Central memory CD8-positive, alpha-beta T cell (primary cell): ENCODE results near the gene AP1G1.
"Not testable (repeated sequence)": the region's sequence is repeated elsewhere in the genome, so short reads cannot be mapped to it uniquely, and the experiment has no call there.

Source experiments
- ATAC-seq: fragments of 150-1000 bp; cut with Tn5 transposase; replicated peaks from 2 replicates; pipeline ENCODE4 v1.10.0; 2022; ENCODE audit warnings: mild to moderate bottlenecking, moderate FRiP score, moderate number of reproducible peaks; ENCODE audit not compliant: poor library complexity, severe bottlenecking; ENCODE audit errors: extremely low read depth
- DNase-seq, 2 donors: peaks; one replicate each; pipeline ENCODE4 v3.0.0; 2021; ENCODE audit warnings: low spot score in 2 of 2
- H3K27ac Mint-ChIP-seq: one replicate; pipeline ENCODE4 v1.8.0; 2022; ENCODE audit warnings: low read depth, mild to moderate bottlenecking, moderate library complexity, mixed read lengths
- H3K27me3 Mint-ChIP-seq: one replicate; pipeline ENCODE4 v1.8.0; 2022; ENCODE audit warnings: mixed read lengths
- H3K36me3 Mint-ChIP-seq: one replicate; pipeline ENCODE4 v1.8.0; 2022; ENCODE audit warnings: mild to moderate bottlenecking, moderate library complexity, mixed read lengths; ENCODE audit not compliant: insufficient read depth
- H3K4me1 Mint-ChIP-seq: one replicate; pipeline ENCODE4 v1.8.0; 2022; ENCODE audit warnings: mixed read lengths
- H3K4me3 Mint-ChIP-seq: one replicate; pipeline ENCODE4 v1.8.0; 2022; ENCODE audit warnings: mild to moderate bottlenecking, moderate library complexity, mixed read lengths
- H3K9me3 Mint-ChIP-seq: one replicate; pipeline ENCODE4 v1.8.0; 2022; ENCODE audit warnings: mixed read lengths

Gene AP1G1

DNA sequence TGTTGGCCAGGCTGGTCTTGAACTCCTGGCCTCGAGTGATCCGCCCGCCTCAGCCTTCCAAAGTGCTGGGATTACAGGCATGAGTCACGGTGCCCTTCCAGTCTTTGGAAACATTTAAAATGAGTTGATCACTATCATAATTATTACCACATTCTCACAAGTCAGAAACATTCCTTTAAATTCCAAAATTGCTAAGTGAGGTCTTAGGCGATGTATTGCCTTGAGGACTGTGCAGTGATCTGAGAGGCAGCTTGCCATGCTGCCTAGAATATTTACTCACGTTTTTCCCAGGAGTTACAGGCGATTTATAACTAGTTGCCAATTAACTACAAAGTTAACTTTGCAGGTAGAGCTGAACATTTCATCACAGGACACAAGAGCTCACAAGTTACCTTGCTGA is 31.4 kb upstream of the AP1G1 start:
- H3K9me3 Mint-ChIP-seq, result no peaks in the 10 kb centered on the region
- no peak overlapping the region for H3K27ac Mint-ChIP-seq
- no peak overlapping the region for H3K4me3 Mint-ChIP-seq
- DNase-seq (no peak), ATAC-seq (no peak)
- H3K4me1 Mint-ChIP-seq, result peaks cover 7% of the 10 kb centered on the region
- H3K36me3 Mint-ChIP-seq, result no peaks in the 10 kb centered on the region
- H3K27me3 Mint-ChIP-seq, result no peaks in the 10 kb centered on the region

DNA sequence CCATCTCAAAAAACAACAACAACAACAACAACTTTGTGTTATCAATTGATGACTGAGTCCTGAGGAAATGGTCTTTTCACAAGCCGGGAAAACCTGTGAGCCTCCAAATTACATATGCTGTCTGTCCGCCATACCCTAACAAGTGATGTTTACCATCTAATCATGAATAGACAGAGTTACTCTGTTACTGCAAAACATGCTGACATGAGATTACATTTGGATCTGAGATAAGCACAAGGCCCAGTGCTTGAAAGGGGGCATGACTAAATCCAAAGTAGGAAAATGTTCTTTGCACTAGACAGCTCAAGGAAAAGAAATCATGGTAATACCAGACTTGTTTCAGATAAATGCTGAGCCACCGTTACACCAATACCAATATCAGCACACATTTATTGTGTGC is 28.5 kb upstream of the AP1G1 start:
- no peak overlapping the region for H3K27ac Mint-ChIP-seq
- no peak for ATAC-seq
- no peaks in the 10 kb centered on the region for H3K36me3 Mint-ChIP-seq
- H3K4me1 Mint-ChIP-seq, result peaks cover under 1% of the 10 kb centered on the region
- no peaks in the 10 kb centered on the region for H3K9me3 Mint-ChIP-seq
- H3K27me3 Mint-ChIP-seq, result no peaks in the 10 kb centered on the region
- no peak for DNase-seq
- no peak overlapping the region for H3K4me3 Mint-ChIP-seq

DNA sequence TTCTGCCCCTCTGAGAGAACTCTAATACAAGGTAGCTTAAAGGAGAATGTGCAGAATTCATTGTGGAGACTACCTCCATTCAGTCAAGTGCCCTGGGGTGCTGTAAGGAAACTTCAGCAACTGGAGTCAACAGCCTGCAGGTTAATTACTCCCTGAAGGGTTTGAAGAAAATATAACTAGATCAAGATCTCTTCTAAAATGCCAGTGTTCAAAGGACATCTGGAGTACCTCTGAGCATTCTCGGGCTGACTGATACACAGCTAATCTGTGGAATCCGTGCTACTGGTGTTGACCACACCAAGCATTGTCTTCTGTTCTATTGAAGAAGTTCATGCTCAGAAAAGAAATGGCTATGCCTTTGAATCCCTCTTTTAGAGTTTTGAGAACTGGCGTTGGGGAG is 25.7 kb upstream of the AP1G1 start:
- ATAC-seq, result no peak
- H3K4me1 Mint-ChIP-seq, result no peaks in the 10 kb centered on the region
- no peak overlapping the region for H3K4me3 Mint-ChIP-seq
- H3K27me3 Mint-ChIP-seq, result no peaks in the 10 kb centered on the region
- no peaks in the 10 kb centered on the region for H3K36me3 Mint-ChIP-seq
- no peak overlapping the region for H3K27ac Mint-ChIP-seq
- no peaks in the 10 kb centered on the region for H3K9me3 Mint-ChIP-seq
- no peak for DNase-seq

DNA sequence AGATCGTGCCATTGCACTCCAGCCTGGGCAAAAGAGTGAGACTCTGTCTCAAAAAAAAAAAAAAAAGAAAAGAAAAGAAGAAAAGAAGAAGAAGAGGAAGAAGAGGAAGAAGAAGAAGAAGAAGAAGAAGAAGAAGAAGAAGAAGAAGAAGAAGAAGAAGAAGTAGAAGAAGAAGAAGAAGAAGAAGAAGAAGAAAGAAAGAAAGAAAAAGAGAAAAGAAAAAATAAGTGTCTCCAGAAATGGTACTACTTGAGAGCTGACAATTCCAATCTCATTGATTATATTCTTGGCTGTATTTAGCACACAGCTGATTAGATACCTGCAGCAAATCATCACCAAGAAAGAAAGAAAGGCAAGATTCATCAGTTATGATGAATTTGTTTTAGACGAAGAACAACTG is 23.5 kb upstream of the AP1G1 start:
- not testable (repeated sequence) for H3K4me1 Mint-ChIP-seq, DNase-seq, H3K9me3 Mint-ChIP-seq, H3K4me3 Mint-ChIP-seq, H3K27me3 Mint-ChIP-seq, ATAC-seq, H3K36me3 Mint-ChIP-seq
- H3K27ac Mint-ChIP-seq, result peak overlapping the region; percentile 74

DNA sequence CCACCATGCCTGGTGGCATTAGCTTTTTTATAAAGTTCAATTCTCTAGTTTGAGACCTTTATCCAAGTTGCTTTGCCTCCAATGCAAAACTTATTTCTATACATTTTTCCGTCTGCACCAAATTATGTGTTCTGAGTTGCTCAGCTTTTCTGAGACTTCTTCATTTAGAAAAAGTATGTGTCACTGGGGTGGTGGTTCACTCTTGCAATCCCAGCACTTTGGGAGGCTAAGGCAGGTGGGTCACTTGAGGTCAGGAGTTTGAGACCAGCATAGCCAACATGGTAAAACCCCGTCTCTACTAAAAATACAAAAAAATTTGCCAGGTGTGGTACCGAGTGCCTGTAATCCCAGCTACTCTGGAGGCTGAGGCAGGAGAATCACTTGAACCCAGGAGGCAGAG is 23.1 kb upstream of the AP1G1 start:
- H3K27me3 Mint-ChIP-seq, H3K4me1 Mint-ChIP-seq, H3K36me3 Mint-ChIP-seq, H3K4me3 Mint-ChIP-seq, DNase-seq, ATAC-seq, H3K9me3 Mint-ChIP-seq: not testable (repeated sequence)
- peak overlapping the region; percentile 74 for H3K27ac Mint-ChIP-seq

DNA sequence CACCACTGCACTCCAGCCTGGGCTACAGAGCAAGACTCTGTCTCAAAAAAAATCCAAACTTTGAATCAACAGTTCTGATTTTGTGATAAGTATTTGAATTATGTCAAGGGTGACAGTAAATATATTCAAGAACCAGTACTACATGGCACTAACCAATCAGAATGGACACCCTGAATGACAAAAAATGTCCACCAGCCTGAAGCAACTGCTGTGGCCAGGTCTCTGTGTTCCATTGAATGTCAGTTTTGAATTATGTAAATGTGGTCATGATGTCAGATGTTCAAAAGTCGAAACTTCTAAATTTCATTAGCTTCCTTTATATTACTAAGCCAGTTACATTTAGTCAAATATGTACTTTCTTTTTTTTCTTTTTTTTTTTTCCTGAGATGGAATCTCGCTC is 21.7 kb upstream of the AP1G1 start:
- DNase-seq (no peak), ATAC-seq (no peak)
- Mint-ChIP-seq H3K36me3 (peaks cover 2% of the 10 kb centered on the region), H3K27ac (no peak overlapping the region), H3K4me1 (no peaks in the 10 kb centered on the region), H3K27me3 (no peaks in the 10 kb centered on the region), H3K9me3 (no peaks in the 10 kb centered on the region), H3K4me3 (no peak overlapping the region)

DNA sequence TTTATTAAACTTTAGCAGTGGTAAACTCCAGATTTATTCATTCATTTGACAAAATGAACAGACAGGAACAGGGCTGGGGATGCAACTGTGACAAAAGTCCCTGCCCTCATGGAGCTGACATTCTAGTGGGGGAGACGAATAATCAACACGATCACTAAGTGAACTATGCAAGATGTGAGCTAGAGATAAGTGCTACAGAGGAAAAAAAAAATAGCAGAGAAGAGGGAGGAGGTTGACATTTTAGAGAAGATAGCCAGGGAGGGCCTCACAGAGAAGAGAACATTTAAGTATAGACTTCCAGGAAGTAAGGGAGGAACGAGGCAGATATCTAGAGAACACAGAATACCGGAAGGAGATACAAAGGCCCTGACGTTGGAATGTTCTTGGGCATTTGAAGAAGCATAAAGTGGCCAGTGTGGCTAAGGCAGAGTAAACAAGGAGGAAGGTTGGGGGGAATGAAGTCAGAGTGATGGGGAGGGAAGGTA is 17.9 kb upstream of the AP1G1 start:
- no peak overlapping the region for H3K4me3 Mint-ChIP-seq
- no peak for ATAC-seq
- H3K27ac Mint-ChIP-seq, result no peak overlapping the region

DNA sequence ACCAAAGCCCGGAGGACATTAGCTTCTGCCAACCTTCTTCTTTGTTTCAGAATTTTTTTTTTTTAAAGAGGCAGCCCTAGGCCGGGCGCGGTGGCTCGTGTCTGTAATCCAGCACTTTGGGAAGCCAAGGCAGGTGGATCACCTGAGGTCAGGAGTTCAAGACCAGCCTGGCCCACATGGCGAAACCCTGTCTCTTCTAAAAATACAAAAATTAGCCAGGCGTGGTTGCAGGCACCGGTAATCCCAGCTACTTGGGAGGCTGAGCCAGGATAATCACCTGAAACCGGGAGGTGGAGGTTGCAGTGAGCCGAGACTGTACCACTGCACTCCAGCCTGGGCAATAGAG is 8.5 kb upstream of the AP1G1 start:
- not testable (repeated sequence) for H3K27me3 Mint-ChIP-seq, H3K4me1 Mint-ChIP-seq, DNase-seq, H3K36me3 Mint-ChIP-seq, ATAC-seq, H3K9me3 Mint-ChIP-seq, H3K27ac Mint-ChIP-seq, H3K4me3 Mint-ChIP-seq

More for the DNA sequence above, 17.9 kb upstream of the AP1G1 start:
- Mint-ChIP-seq H3K9me3 (no peaks in the 10 kb centered on the region), H3K4me1 (no peaks in the 10 kb centered on the region), H3K36me3 (peaks cover 2% of the 10 kb centered on the region), H3K27me3 (no peaks in the 10 kb centered on the region)
- no peak for DNase-seq

DNA sequence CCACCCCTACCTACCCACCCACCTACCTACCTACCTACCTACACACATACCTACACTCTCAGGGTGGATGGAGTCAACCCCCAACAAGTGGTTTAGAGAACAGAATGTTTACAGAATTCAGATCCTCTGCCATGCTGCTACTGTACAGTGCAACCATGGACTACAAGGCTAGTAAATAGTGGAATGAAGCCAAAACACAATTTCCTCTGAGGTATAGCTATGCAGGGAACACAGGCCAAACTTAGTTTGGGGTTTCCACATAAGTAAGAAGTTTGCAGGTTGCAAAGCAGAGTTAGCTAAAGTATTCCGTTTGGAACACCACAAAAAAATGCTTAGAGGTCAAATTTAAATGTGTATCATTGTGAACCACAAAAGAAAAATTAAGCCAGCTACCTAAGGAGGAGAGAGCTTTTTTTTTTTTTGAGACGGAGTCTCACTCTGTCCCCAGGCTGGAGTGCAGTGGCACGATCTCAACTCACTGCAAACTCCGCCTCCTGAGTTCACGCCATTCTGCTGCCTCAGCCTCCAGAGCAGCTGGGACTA is 2.7 kb upstream of the AP1G1 start:
- ATAC-seq, result no peak
- DNase-seq, result no peak
- peaks cover 19% of the 10 kb centered on the region for H3K36me3 Mint-ChIP-seq
- H3K9me3 Mint-ChIP-seq, result no peaks in the 10 kb centered on the region
- peaks cover 10% of the 10 kb centered on the region for H3K4me1 Mint-ChIP-seq
- H3K4me3 Mint-ChIP-seq, result no peak overlapping the region
- H3K27ac Mint-ChIP-seq, result no peak overlapping the region
- no peaks in the 10 kb centered on the region for H3K27me3 Mint-ChIP-seq

DNA sequence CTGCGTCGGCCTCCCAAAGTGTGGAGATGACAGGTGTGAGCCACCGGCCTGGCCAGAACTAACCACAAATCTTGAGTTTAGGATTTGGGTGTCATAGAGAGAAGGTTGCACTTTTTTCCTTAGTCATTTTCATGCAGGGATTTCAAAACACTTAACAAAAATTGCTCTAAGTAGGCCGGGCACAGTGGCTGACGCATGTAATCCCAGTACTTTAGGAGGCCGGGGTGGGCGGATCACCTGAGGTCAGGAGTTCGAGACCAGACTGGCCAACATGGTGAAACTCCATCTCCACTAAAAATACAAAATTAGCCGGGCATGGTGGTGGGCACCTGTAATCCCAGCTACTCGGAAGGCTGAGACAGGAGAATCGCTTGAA is 1.5 kb upstream of the AP1G1 start:
- H3K36me3 Mint-ChIP-seq, result peaks cover 21% of the 10 kb centered on the region
- H3K27me3 Mint-ChIP-seq, DNase-seq, ATAC-seq, H3K4me3 Mint-ChIP-seq, H3K9me3 Mint-ChIP-seq: not testable (repeated sequence)
- peak overlapping the region; percentile 96 for H3K27ac Mint-ChIP-seq
- H3K4me1 Mint-ChIP-seq, result peaks cover 10% of the 10 kb centered on the region

DNA sequence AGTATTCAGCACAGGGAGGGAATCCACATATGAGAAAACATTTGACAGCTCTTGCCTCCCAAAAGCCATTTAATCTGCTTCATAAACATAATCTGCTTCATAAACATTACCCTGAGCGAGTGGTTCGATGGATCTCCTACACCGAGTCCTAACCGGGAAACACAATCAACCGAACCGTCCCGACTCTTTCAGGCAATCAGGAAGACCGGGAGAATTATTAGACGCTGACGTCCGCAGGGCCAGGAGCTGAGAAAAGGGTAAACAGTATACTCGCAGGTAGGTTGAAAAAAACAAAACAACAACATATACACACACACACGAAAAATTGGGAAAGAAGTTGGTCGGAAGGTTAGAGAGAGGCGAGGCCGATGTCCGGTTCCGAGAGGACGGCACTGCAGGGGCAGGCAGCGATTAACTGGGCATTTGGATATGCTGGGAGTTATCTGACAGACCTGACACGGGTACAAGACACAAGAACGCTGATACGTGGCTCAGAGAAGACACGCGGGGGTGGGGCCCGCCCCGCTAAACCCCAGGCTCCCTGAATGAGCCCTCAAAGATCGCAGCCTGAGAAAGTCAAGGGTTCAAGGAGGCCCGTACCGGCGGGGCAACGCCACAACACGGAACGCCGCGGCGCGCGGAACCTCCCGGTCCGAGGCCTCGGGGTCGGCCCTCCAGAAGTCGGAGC is 585 bp downstream of the AP1G1 start:
- Mint-ChIP-seq H3K27me3 (no peaks in the 10 kb centered on the region), H3K27ac (peak overlapping the region; percentile 96), H3K9me3 (no peaks in the 10 kb centered on the region), H3K36me3 (peaks cover 34% of the 10 kb centered on the region), H3K4me1 (peaks cover 16% of the 10 kb centered on the region), H3K4me3 (peak overlapping the region; percentile 96)
- DNase-seq (no peak), ATAC-seq (peak; percentile 34)

DNA sequence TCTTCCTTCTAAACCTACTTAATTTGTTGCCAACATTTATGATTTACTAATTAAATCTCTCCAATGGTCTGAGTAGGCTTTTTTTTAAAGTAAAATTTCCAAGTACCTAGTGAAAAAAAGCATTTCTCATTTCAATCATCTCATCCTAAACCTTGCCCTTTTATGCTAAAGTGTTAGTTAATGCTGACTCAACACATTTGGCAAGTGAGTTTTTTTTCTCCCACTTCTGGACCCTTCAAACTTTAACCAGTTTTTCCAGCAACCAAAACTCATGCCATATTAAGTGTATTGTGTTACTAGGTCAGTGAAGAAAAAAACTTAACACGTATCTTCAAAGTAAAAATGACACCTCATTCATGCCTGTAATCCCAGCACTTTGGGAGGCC is 5.3 kb downstream of the AP1G1 start:
- Mint-ChIP-seq H3K9me3 (no peaks in the 10 kb centered on the region), H3K4me1 (peaks cover 23% of the 10 kb centered on the region), H3K27me3 (no peaks in the 10 kb centered on the region), H3K4me3 (peak overlapping the region; percentile 20), H3K27ac (no peak overlapping the region), H3K36me3 (peaks cover 46% of the 10 kb centered on the region)
- ATAC-seq (no peak), DNase-seq (no peak)

DNA sequence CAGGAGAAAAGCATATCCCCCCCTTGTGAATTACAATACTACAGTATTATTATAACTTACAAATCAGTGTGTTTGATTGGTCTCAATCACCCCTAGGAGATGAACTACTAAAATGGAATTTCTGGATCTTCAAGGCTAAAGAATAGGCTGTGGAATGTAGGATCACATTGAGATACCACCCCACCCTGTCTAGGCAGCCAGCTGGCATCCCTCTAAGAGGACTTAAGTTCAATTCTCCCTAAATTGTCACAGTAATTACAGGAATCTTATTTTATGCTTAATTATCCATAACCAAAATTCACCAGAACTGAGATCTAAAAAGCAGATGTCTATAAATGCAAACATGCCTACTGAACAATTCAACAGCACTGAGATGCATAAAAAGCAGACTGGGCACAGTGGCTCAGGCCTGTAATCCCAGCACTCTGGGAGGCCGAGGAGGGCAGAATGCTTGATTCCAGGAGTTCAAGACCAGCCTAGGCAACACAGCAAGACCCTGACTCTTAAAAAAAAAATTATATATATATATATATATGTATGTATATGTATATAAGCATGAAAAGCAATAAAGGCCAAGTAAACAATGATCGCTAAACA is 12.0 kb downstream of the AP1G1 start:
- DNase-seq (no peak), ATAC-seq (no peak)
- Mint-ChIP-seq H3K4me3 (no peak overlapping the region), H3K4me1 (peaks cover 42% of the 10 kb centered on the region), H3K36me3 (peaks cover 32% of the 10 kb centered on the region), H3K9me3 (no peaks in the 10 kb centered on the region), H3K27ac (peak overlapping the region; percentile 65), H3K27me3 (no peaks in the 10 kb centered on the region)
